ENCODE results near the gene PTCD2.
"Not testable (repeated sequence)": the region's sequence is repeated elsewhere in the genome, so short reads cannot be mapped to it uniquely, and the experiment has no call there.

Gene PTCD2

DNA sequence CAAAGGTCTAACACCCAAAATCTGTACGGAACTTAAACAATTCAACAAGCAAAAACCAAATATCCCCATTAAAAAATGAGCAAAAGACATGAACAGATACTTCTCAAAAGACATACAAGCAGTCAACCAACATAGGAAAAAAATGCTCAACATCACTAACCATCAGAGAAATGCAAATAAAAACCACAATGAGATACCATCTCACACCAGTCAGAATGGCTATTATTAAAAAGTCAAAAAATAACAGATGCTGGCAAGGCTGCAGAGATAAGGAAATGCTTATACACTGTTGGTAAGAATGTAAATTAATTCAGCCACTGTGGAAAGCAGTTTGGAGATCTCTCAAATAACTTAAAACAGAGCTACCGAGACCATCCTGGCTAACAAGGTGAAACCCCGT lies 22.0 kb upstream of the PTCD2 start:
- not testable (repeated sequence) for DNase-seq

GRCh38 chr5:72298711-72299110 lies 21.5 kb upstream of the PTCD2 start:
- DNase-seq = no peak

DNA sequence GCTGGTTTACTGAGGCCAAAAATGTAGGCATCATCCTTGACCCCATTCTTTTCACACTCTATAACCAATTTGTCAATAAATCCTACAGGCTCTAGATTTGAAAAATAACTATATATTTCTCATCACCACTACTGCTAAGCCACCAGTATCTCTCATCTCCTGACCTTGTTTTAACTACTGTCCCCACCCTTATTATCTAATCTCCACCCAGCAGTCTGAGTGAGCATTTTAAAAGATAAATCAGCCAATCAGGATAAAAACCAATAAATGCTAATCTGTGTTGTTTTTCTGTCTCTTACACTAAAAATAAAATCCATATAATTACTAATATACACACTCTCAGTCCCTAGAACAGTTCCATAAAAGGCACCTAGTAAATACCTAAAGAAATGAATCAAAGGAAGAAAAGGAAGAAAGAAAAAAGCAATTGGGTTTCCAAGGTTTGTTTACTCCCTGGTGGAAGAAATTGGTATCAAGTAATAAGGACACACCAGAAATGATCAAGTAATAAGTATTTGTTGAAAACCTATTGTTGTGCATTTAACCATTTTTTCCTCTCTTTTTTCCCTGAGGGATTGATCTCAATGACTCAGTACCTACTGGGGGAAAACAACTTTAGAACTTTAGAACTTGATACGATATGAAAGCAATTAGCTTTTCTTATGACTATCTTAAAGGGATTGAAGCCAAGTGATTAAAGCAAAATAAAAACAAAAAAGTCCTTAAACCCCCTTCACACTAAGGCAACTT lies 19.4 kb upstream of the PTCD2 start:
- DNase-seq = no peak

DNA sequence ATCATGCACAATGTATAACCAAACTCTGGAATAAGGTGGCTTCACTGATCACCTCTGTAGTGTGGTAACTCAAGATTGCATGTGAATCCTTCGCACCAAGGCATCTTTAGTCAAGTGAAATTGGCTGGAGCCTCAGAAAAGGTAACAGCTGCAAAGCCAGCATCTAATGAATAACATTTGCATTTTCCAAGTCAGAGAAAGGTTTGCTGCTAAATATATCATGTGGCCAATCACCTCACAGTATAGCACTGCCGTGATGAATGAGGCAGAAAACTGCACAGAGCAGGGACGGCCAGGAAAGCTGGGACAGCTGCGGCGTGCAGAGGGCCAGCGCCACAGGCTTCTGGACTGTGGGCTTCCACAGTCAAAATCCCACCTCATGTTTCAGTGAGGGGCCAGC lies 18.6 kb upstream of the PTCD2 start:
- no peak for DNase-seq

DNA sequence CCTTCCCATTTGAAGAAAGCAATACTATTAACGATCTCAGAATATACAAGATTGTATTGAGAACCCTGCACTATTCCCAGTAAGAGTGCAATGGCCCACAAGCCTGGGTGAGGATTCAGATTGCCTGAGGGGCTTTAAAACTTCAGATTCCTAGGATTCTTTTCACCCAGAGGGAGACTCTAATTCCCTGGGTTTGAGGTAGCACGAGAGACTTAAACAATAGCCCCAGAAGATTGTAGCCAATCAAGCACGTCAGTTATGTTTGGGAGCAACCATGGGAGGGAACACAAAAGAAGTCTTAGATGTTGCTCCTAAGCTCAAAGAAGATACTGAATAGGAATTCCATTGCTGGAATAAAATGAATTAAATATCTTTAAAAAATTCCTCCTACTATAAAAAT lies 18.0 kb upstream of the PTCD2 start:
- no peak for DNase-seq

GRCh38 chr5:72305194-72306142 lies 14.7 kb upstream of the PTCD2 start:
- DNase-seq = no peak

DNA sequence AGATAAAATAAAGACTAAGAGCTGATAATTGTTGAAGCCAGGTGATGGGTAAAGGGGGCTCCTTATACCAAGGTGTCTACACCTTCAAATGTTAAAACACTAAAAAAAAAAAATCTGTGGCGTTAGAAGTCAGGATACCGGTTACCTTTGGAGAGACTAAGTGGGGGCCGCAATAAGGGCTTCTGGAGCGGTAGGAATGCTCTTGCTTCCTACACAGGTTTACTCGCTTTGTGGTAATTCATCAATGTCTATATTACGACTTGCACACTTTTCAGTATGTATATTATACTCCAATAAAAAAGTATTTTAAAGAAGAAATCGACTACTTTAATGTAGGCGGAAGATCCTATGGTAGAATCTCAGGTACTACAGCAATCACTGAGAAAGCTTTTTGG lies 12.6 kb upstream of the PTCD2 start:
- DNase-seq = no peak

- DNase-seq = peak; percentile 96
These were observed 12.0 kb upstream of the PTCD2 start for GRCh38 chr5:72307968-72308852.

GRCh38 chr5:72308853-72309191 lies 11.4 kb upstream of the PTCD2 start:
- no peak for DNase-seq

DNA sequence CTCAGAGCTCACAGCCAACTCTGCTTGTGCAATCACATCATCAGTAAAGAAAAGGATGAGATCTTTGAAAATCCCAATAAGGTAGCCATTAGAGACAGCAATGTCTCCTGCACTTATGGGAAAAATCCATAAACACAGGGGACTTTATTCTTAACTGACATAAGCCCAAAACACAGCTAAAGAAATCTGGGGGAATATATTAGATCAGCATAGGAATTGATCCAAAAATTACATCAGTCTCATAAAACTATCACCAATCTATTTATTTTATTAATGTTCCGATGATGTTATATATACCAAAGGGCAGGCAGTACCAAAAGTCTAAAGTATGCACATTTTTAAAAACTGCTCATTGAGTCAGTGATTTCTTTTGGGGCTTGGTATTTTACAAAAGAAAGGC lies 7.0 kb upstream of the PTCD2 start:
- no peak for DNase-seq

DNA sequence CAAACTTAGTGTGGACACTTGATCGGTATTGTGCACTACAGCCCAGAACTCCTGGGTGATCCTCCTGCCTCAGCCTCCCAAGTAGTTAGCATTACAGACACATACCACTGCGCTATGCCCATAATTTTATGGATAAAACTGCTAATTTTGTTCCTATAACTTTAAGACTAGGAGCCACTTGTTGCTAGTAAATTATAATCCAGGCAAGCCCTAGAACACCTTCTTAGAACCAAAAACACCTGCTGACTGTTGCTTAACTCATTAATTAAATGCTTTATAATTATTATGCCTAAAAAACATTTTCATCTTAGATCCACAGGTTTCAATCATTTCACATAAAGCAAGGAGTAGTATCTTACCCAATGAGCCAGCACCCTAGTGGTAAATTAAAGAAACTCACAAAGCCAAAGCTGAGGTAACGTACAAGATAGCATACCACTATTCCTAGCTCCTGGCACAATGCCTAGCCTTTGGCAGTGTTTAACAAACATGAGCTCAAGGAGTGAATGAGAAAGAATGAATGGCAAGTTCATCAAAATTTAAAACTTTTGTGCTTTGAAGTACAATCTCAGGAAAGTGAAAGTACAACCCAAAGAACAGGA lies 5.5 kb upstream of the PTCD2 start:
- no peak for DNase-seq

DNA sequence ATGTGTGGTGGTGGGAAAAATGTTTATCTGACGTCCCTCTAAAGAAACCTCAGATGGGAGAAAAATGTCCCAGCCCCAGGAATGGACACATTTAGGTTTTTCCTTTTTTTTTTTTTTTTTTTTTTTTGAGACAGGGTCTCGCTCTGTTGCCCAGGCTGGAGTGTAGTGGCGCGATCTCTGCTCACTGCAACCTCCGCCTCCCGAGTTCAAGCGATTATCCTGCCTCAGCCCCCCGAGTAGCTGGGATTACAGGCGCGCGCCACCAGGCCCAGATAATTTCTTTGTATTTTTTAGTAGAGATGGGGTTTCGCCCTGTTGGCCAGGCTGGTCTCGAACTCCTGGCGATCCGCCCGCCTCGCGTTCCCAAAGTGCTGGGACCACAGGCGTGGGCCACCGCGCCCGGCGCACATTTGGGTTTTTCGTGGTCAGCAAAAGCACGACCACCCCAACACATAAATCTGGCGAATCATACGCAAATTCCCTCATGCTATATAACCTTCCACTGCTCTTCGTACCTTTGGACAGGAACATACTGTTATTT lies 668 bp upstream of the PTCD2 start:
- peak; percentile 27 for DNase-seq

- DNase-seq = no peak
These were observed 4.1 kb downstream of the PTCD2 start for GRCh38 chr5:72324189-72324825.

DNA sequence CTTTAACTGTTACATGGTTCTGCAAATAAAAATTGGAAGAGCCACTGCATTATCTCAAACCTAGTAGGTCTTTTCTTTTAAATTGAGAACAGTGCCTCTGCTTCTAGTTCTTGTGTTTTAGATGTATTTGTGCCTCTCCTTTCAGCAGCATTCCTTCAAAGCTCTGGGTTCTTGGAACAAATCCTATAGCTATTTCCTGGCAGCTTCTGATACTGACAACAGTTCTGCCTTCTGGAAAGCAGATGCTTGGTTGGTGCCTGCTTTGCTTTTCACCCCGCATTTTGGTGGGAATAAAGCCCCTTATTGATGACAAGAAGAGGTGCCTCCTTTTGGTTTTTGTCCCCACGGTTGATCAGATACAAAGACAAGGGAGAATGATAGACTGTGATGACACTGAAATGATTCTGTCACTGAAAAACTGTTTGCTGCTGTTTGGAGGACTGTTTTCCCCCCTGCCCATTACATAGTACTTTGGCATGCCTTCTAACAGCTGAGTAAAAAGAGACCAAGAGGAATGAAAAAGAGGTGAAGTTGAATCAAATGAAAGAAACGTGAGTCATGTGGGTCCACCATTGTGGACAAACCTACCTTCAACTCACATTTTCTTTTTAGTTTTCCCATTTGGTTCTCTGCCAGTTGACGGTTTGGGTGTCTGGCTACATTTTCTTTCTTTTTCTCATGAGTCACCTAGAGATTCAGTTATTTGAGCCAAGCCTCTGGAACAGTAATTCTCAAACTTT lies 5.6 kb downstream of the PTCD2 start:
- no peak for DNase-seq

- DNase-seq = no peak
These were observed 6.1 kb downstream of the PTCD2 start for GRCh38 chr5:72326306-72326649.

DNA sequence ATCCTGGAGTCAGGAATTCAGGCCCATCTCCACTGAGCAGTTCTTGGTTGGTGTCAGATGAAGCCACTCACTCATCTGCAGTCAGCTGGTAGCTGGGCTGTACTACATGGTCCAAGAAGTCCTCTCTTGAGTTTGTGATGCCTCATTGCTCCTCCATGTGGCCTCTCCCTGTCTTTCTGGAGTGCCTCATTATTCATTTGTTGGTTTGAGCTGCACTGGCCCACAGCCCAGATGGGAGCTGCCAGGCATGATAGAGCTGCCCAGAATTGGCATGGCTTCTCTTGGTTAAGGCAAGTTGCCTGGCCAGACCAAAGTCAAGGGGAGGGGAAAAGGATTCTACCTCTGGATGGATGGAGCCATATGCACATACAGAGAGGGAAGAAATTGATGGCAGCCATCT lies 8.0 kb downstream of the PTCD2 start:
- DNase-seq = no peak

DNA sequence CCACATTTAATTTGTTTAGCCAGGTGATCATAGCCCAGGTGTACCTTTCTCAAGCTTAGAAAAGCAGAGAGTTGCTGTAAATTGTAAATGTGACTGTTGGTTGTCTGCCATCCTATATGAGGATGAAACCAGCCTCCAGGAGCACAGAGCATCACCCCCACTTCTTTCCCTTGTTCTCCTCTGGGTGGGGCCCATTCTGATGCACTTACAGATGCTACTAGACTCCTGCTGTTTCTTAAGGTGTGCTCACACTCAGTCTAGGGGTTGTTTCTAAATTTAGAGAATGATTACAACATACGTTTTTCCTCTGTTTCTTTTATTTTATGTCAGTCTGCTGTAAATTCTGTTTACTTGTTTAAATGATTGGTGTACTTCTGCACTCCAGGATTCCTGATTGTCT lies 10.5 kb downstream of the PTCD2 start:
- no peak for DNase-seq

DNA sequence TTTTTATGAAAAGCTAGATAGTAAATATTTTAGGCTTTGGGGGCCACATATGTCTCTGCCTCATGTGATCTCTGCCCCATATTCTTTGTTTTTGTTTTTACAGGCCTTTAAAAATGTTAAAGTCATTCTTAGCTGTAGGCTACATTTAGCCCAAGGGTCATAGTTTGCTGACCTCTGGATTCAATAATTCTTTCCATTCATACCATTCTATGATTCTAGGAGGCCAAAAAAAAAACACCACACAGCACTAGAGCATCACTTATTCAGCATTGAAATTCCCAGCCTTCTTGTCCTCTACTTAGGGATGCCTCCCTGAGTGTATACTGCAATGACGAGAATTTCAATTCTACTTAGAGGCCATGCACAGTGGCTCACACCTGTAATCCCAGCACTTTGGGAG lies 17.0 kb downstream of the PTCD2 start:
- no peak for DNase-seq

DNA sequence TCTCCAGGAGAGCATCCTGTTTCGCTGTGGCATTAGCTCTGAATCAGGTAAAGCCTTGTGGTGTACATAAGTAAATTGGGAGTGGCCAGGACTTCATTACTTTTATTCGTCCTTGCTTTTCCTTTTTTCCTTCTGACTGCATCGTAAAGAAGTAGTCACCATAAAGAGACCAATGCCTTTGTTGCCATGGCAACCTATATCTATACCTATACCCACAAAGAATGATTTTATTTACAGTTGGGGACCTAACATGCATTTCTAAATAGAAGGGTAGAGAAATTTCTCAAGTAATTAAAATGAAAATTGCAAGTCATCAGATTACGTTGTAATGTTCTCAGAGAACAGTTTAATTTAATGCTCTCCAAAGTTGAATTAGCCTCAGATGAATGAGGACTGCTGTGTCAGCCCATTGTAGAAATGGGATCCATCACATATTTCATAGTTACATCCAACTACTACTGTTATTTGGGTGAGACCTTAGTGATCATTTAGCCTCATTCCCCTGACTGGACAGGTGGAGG lies 18.6 kb downstream of the PTCD2 start:
- no peak for DNase-seq

GRCh38 chr5:72346398-72346797 lies 26.2 kb downstream of the PTCD2 start:
- no peak for DNase-seq

- DNase-seq = no peak
These were observed 27.7 kb downstream of the PTCD2 start for GRCh38 chr5:72347801-72348308.

All from CD4-positive, alpha-beta T cell treated with Interleukin-17A for 4 hours (primary cell).